ENCODE measurements around the gene KCTD3. TPM values are rescaled to one million over a fixed set of nuclear protein-coding genes. Genes with fewer than 3 reads are reported as not detected.
A peak's percentile ranks its signal among the peaks of the same experiment; 100 is the strongest.

Gene KCTD3
- total RNA-seq, 6 donors from 2014 or later, result 17.9 to 55.4 (median 29.2) TPM

GRCh38 chr1:215608646-215609045, 41.5 kb downstream of the KCTD3 start:
- H3K4me1 ChIP-seq, result peaks cover 0 to 10% (median 2%) of the 10 kb centered on the region in 4 donors
- TF ChIP-seq EP300 (IDR thresholded peaks at IDR 0.05) (no peak), POLR2AphosphoS5 (IDR thresholded peaks at IDR 0.05) (no peak), CTCF (IDR thresholded peaks at IDR 0.05) (no peak), POLR2A (IDR thresholded peaks at IDR 0.05) (no peak)
- no peak overlapping the region for H3K4me3 ChIP-seq
- no peaks in the 10 kb centered on the region for H3K9me3 ChIP-seq
- H3K27ac ChIP-seq, result no peak overlapping the region
- WGBS, 2 donors, result 80 to 82% methylated on average over 4 of the region's 4 CpGs
- peaks cover 0 to 56% (median 5%) of the 10 kb centered on the region in 4 donors for H3K36me3 ChIP-seq
- DNase-seq, result no peak
- ATAC-seq (ENCODE audit: low FRiP score in 2 of 2), result no peak
- no peaks in the 10 kb centered on the region for H3K27me3 ChIP-seq

GRCh38 chr1:215612391-215612790, 45.3 kb downstream of the KCTD3 start:
- H3K4me3 ChIP-seq, result no peak overlapping the region
- WGBS, 2 donors, result 29 to 39% methylated on average over 3 of the region's 3 CpGs
- ATAC-seq (ENCODE audit: low FRiP score in 2 of 2) (no peak), DNase-seq (no peak)
- no peaks in the 10 kb centered on the region for H3K9me3 ChIP-seq
- H3K27ac ChIP-seq, result peak overlapping the region in 1 of 4 donors; percentile 50
- TF ChIP-seq POLR2AphosphoS5 (IDR thresholded peaks at IDR 0.05) (no peak), EP300 (IDR thresholded peaks at IDR 0.05) (no peak), POLR2A (IDR thresholded peaks at IDR 0.05) (no peak)
- H3K36me3 ChIP-seq, result peaks cover 0 to 52% (median 5%) of the 10 kb centered on the region in 4 donors
- peaks cover 0 to 4% (median under 1%) of the 10 kb centered on the region in 4 donors for H3K4me1 ChIP-seq
- no peaks in the 10 kb centered on the region for H3K27me3 ChIP-seq

GRCh38 chr1:215617979-215618378, 50.9 kb downstream of the KCTD3 start:
- H3K27me3 ChIP-seq, result no peaks in the 10 kb centered on the region
- no peak overlapping the region for H3K27ac ChIP-seq
- ATAC-seq (ENCODE audit: low FRiP score in 2 of 2), result no peak
- no peaks in the 10 kb centered on the region for H3K9me3 ChIP-seq
- DNase-seq, result no peak
- H3K4me1 ChIP-seq, result peaks cover 0 to 3% (median 1%) of the 10 kb centered on the region in 4 donors
- peaks cover 0 to 57% (median 9%) of the 10 kb centered on the region in 4 donors for H3K36me3 ChIP-seq
- no peak overlapping the region for H3K4me3 ChIP-seq
- 59 to 64% methylated on average over 1 of the region's 1 CpG for WGBS, 2 donors
- TF ChIP-seq POLR2AphosphoS5 (IDR thresholded peaks at IDR 0.05) (no peak), POLR2A (IDR thresholded peaks at IDR 0.05) (no peak), CTCF (IDR thresholded peaks at IDR 0.05) (no peak), EP300 (IDR thresholded peaks at IDR 0.05) (no peak)

GRCh38 chr1:215623162-215623561, 56.1 kb downstream of the KCTD3 start:
- H3K27me3 ChIP-seq, result no peaks in the 10 kb centered on the region
- H3K36me3 ChIP-seq, result peaks cover 0 to 48% (median 9%) of the 10 kb centered on the region in 4 donors
- no peak overlapping the region for H3K27ac ChIP-seq
- H3K4me1 ChIP-seq, result peaks cover 0 to 2% (median 0%) of the 10 kb centered on the region in 4 donors
- WGBS, 2 donors, result 92 to 93% methylated on average over 4 of the region's 4 CpGs
- H3K4me3 ChIP-seq, result no peak overlapping the region
- DNase-seq (no peak), ATAC-seq (ENCODE audit: low FRiP score in 2 of 2) (no peak)
- H3K9me3 ChIP-seq, result no peaks in the 10 kb centered on the region
- TF ChIP-seq POLR2A (IDR thresholded peaks at IDR 0.05), result no peak
- no peak for TF ChIP-seq EP300 (IDR thresholded peaks at IDR 0.05)
- TF ChIP-seq CTCF (IDR thresholded peaks at IDR 0.05), result no peak
- no peak for TF ChIP-seq POLR2AphosphoS5 (IDR thresholded peaks at IDR 0.05)

- TF ChIP-seq POLR2A (IDR thresholded peaks at IDR 0.05), result no peak
- Histone ChIP-seq H3K9me3 (no peaks in the 10 kb centered on the region), H3K27me3 (no peaks in the 10 kb centered on the region), H3K4me3 (no peak overlapping the region), H3K36me3 (peaks cover 0 to 22% (median 3%) of the 10 kb centered on the region in 4 donors), H3K4me1 (no peaks in the 10 kb centered on the region), H3K27ac (no peak overlapping the region)
- ATAC-seq (ENCODE audit: low FRiP score in 2 of 2), result no peak
- no peak for DNase-seq
Observed at GRCh38 chr1:215625949-215626348, 58.8 kb downstream of the KCTD3 start.

- H3K36me3 ChIP-seq, result no peaks in the 10 kb centered on the region
- 68 to 89% methylated on average over 1 of the region's 1 CpG for WGBS, 2 donors
- ATAC-seq (ENCODE audit: low FRiP score in 2 of 2), result no peak
- no peaks in the 10 kb centered on the region for H3K9me3 ChIP-seq
- H3K27ac ChIP-seq, result no peak overlapping the region
- H3K4me3 ChIP-seq, result no peak overlapping the region
- DNase-seq, result no peak
- no peaks in the 10 kb centered on the region for H3K27me3 ChIP-seq
- H3K4me1 ChIP-seq, result no peaks in the 10 kb centered on the region
- TF ChIP-seq CTCF (IDR thresholded peaks at IDR 0.05), result no peak
- no peak for TF ChIP-seq EP300 (IDR thresholded peaks at IDR 0.05)
- no peak for TF ChIP-seq POLR2A (IDR thresholded peaks at IDR 0.05)
- no peak for TF ChIP-seq POLR2AphosphoS5 (IDR thresholded peaks at IDR 0.05)
Observed at GRCh38 chr1:215631040-215631439, 63.9 kb downstream of the KCTD3 start.
